ENCODE measurements around the gene ESYT1.

ESYT1 gene

DNA sequence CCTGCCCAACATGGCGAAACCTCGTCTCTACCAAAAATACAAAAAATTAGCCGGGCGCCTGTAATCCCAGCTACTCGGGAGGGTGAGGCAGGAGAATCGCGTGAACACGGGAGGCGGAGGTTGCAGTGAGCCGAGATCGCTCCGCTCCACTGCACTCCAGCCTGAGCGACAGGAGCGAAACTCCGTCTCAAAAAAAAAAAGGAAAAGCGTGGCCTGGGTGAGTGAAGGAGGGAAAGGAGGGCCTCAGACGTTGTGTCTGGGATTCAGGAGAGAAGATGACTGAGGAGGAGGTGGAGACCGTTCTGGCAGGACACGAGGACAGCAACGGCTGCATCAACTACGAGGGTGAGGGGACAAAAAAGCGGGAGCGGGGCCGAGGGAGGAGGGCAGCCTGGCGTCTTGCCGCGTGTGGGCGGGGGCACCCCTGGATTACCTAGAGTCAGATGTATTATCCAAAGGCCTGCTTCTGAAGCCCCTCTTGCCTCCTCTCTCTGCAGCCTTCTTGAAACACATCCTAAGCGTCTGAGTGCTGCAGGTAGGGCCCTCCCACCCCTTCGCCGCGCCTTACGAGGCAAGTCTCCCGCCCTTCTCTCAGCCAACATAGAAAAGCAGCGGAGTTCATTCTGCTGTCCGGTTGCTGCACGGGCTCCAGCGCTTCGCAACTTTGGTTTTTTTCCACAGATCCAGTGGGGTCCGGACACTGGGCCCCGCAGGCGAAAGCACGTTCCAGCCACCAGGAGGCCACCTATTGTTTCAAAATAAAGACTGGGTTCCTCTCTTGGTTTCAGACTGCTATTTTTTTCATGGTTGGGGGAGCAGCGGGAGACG lies 29.3 kb downstream of the ESYT1 start:
- DNase-seq: peak; percentile 87

DNA sequence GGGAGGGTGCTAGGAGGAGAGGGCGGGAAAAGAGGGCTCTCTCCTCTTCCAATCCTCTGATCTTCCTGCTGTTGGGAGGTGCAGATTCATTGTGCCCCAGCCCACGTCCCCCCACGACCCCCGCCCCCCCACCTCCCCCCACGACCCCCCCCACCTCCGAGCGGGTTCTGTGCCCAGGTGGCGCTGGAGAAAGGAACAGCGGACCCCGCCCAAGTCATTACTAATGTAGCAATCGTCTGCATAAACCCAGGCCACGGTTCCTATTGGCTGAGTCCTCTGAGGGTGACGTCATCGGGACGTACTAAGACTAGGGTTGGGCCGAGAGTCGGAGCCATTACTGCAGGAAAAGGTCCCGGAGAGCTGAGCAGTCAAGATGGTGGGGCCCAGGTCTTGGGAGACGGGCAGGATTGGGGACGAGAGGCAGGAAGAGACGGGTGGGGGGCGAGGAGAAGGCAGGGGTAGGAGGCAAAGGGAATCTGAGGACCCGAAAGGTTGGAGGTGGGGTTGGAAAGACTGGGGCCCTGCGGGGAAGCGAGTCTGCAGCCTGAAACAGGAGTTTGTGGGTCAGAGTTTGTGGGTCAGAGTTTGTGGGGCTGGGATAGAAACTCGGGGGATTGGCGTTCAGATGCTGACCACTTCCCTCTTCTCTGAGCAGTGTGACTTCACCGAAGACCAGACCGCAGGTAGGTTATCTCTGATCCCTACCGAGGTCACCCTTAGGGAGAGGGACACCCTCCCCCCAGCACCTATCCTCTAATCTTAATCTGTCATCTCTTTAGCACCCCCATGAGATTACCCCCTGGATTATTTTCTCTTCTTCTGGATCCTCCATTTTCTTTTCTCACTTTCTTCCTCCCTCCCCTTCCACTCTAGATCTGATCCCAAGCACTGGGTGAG lies 30.2 kb downstream of the ESYT1 start, which contains the start of gene MYL6:
Gene MYL6 (plus strand): TSS at position 331 of the 897 bp plus-strand sequence. CDS start 43 bp downstream, at position 374.
- peak; percentile 99 for DNase-seq

DNA sequence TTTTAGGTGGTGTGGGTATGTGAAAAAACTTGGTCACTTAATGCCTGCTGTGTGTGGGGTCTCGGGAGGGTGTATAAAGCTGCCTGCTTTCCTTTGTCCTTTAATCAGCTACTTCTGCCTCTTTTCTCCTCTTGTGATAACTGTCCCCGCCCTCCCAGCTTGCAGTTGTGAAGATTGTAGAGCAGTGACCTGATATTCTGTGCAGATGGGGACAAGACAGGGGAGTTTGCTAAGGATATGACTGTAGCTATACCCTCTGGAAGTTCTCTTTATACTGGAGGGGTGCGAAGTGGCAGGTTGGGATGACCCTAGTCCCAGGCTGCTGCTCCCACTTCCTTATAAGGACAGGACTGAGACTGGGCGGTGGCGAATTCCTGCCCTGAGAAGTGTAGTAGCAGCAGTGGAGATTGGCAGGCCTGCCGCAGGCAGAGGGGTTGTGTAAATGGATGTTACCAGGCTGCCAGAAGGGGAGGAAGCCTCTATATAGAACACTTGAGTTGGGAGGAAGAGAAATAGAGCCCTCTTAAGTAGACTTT lies 30.9 kb downstream of the ESYT1 start:
- peak; percentile 78 for DNase-seq

GRCh38 chr12:56159482-56160192 lies 31.6 kb downstream of the ESYT1 start:
- no peak for DNase-seq

DNA sequence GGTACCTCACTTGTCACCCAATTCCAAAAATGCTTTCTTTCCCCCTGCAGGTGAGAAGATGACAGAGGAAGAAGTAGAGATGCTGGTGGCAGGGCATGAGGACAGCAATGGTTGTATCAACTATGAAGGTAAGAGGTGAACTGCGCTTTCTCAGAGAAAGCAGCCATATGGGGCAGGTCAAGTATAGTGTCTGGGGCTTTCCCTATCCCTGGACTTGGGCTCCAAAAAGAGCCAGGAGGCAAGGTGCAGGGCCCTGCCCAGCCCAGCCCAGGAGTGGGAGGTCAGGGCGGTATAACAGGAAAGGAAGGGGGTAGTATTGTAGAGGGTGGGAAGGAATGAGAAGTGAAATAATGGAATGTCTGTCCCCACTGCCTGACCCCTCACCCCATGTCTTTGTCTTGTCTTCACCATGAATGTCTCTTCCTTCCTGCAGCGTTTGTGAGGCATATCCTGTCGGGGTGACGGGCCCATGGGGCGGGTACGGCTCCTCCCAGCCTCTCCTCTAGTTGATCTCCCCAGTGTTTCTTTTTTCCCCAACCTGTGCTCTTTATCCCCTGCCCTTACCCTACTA lies 32.2 kb downstream of the ESYT1 start:
- DNase-seq: peak; percentile 49

GRCh38 chr12:56160894-56161689 lies 33.0 kb downstream of the ESYT1 start:
- DNase-seq: no peak

DNA sequence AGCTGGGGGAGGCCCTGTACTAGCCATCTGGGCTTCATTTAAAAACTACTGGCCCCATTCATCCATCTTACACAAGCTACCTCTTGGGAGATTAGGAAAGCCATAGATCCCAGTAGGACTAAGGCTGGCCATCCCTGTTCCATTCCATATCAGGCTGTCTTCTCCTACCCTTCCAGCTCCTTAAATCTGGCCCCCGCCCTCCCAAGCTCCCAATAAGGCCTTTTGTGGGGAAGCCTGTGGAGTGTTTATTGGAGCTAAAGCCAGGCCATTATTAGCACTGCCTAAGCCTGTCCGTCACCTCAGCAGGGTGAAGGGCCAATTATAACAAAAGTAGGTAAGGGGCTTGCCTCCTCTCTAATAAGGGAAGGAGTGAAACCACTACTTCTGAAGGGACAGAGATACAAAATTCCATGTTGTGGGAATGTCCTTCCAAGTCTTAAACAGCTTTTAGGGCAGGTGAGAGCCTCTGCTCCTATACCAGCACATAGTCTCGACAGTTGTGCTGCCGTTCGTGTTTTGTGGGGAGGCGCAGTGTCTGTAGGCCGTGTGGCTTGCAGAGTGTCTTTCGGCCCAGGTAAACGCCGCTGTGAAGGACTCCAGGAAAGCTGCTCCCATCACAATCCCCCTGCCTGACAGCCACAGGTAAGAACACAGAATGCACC lies 33.8 kb downstream of the ESYT1 start:
- no peak for DNase-seq

GRCh38 chr12:56162468-56163290 lies 34.6 kb downstream of the ESYT1 start:
- no peak for DNase-seq

- no peak for DNase-seq
These were observed 35.7 kb downstream of the ESYT1 start for GRCh38 chr12:56163533-56164344.

DNA sequence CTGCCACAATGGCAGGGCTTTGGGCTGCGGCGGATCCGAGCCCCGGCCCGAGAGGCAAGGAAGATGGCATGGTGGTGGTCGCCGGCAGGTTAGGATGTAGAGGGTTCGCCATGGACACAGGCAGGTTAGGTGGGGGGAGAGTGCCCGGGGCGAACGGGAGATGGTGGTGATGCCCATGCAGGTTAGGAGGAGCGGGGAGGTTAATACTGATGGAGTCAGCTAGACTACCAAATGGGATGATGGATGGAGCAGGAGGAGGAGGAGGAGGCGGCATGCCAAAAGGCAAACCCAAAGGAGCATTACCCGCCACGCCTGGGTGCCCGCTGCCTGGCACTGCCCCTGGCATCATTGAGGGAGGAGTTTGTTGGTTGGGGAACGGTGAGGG lies 36.3 kb downstream of the ESYT1 start:
- no peak for DNase-seq

- no peak for DNase-seq
These were observed 37.3 kb downstream of the ESYT1 start for GRCh38 chr12:56165369-56165768.

DNA sequence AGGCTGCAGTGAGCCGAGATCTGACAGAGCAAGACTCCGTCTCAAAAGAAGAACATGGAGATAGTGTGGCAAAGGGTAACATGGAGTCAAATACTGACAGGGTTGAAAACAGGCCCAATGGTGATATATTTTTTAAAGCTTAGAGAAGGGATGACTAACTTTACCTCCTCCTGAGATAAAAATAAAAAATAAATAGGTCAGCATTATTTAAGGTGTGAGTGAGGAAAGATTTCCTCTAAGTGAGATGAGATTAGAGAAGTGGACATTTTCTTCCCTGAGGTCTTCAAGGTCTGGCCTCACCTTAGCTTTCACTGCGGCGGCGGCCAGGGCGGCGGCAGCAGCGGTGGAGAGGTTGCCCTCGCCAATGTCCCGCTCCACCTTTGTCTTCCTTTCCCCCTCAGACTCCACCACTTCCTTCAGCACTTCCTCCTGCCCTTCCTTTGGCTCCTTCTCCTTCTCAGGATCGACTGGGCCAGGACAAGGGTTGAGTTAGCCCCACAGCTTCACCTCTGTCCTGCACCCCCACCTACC lies 41.2 kb downstream of the ESYT1 start:
- DNase-seq: no peak

GRCh38 chr12:56172839-56173238 lies 44.8 kb downstream of the ESYT1 start:
- DNase-seq: no peak

GRCh38 chr12:56178347-56178746 lies 50.3 kb downstream of the ESYT1 start:
- DNase-seq: no peak

GRCh38 chr12:56186957-56187356 lies 58.9 kb downstream of the ESYT1 start:
- DNase-seq: peak; percentile 24

DNA sequence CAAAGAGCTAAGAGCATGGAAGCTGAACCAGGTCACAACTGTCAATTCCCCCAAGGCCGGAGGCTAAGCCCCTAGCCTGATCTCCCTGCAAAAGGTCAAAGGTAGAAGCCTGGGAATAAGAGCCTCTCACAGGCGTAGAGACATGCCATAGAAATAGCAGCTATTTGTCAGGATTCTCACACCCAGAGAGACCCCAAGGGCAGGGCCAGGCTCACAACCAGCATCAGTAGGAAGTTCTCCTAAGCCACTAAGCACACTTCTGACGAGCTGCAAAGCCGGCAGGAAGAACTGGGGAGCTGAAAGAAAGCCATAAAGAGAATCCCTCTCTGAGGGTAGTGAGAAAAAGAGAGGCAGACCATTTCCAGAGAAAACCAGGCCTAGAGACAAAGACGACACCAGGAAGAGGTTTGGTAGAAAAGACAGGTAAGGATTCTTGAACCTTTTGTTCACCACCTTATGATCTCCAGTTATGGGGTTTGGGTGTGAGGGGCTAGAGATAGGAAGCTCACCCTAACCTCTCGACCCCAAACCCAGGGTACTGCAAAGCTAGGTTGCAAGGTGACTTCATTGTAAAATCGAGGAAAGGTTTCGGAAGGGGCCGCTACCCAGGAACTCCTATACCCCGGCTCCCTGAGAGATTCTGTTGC lies 60.2 kb downstream of the ESYT1 start:
- peak; percentile 49 for DNase-seq

DNA sequence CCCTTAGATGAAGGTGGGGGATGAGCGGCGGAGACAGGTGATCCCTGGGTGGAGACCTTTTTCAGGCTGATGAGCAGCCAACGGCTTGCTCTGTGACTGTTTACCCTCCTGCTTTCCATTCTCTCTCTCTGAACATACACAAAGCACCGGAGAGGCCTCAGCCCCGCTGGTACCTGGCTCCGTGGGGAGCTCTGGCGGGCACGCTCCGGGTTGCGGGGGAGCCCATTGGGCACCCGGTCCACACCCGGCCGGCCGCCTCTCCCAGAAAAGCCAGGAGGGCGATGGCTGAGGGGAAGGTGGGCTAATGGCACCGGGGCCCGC lies 60.7 kb downstream of the ESYT1 start:
- DNase-seq: no peak

GRCh38 chr12:56189099-56189917 lies 61.2 kb downstream of the ESYT1 start, which contains the start of gene SMARCC2:
SMARCC2 (minus strand) TSS chr12:56189483; CDS start chr12:56189461, 22 bp downstream.
- DNase-seq: peak; percentile 95

Data from hematopoietic multipotent progenitor cell treated with erythropoietin and hydrocortisone succinate and interleukin-3 and kit ligand, for 4 days (in vitro differentiated cells).